Skin epidermis (tissue), 12 donors: ENCODE data around the gene PPP2R3B.

Experiments used
- H3K27ac ChIP-seq, 21 experiments: fragments of 200-600 bp; sonication (generic) in 11 of 21; one replicate each; pipeline ENCODE4 v1.5.0; 2020; ENCODE audit warnings: mild to moderate bottlenecking in 3 of 21, inconsistent platforms in 2 of 21, moderate library complexity in 2 of 21
- H3K4me3 ChIP-seq, 7 experiments: fragments of 200-600 bp; sonication (generic) in 2 of 7; one replicate each; pipeline ENCODE4 v1.5.0; 2020; ENCODE audit warnings: inconsistent platforms in 2 of 7, mild to moderate bottlenecking in 2 of 7, moderate library complexity in 1 of 7

Gene PPP2R3B

GRCh38 chrX:372856-373640 is 13.7 kb downstream of the PPP2R3B start:
- peak overlapping the region in 5 of 7 experiments; percentile 36 to 55 (median 45) for H3K4me3 ChIP-seq
- H3K27ac ChIP-seq, result peak overlapping the region in 1 of 21 experiments; percentile 1

- Histone ChIP-seq H3K4me3 (no peak overlapping the region), H3K27ac (no peak overlapping the region)
These were observed 14.8 kb downstream of the PPP2R3B start for GRCh38 chrX:371907-372306.

GRCh38 chrX:370963-371745 is 15.6 kb downstream of the PPP2R3B start:
- no peak overlapping the region for H3K4me3 ChIP-seq
- no peak overlapping the region for H3K27ac ChIP-seq

GRCh38 chrX:370244-370962 is 16.3 kb downstream of the PPP2R3B start:
- no peak overlapping the region for H3K27ac ChIP-seq
- H3K4me3 ChIP-seq, result no peak overlapping the region

GRCh38 chrX:369563-370101 is 17.1 kb downstream of the PPP2R3B start:
- H3K4me3 ChIP-seq, result no peak overlapping the region

GRCh38 chrX:368811-369562 is 17.7 kb downstream of the PPP2R3B start:
- Histone ChIP-seq H3K27ac (peak overlapping the region in 1 of 21 experiments; percentile 24), H3K4me3 (no peak overlapping the region)

More at GRCh38 chrX:369563-370101, 17.1 kb downstream of the PPP2R3B start:
- no peak overlapping the region for H3K27ac ChIP-seq

- no peak overlapping the region for H3K27ac ChIP-seq
- no peak overlapping the region for H3K4me3 ChIP-seq
These were observed 18.8 kb downstream of the PPP2R3B start for GRCh38 chrX:367866-368265.

- H3K27ac ChIP-seq, result no peak overlapping the region
These were observed 19.4 kb downstream of the PPP2R3B start for GRCh38 chrX:367349-367748.

GRCh38 chrX:363621-364375 is 22.9 kb downstream of the PPP2R3B start:
- Histone ChIP-seq H3K27ac (no peak overlapping the region), H3K4me3 (no peak overlapping the region)

More at GRCh38 chrX:367349-367748, 19.4 kb downstream of the PPP2R3B start:
- no peak overlapping the region for H3K4me3 ChIP-seq

- no peak overlapping the region for H3K4me3 ChIP-seq
- H3K27ac ChIP-seq, result no peak overlapping the region
These were observed 23.6 kb downstream of the PPP2R3B start for GRCh38 chrX:362937-363620.

GRCh38 chrX:362351-362750 is 24.4 kb downstream of the PPP2R3B start:
- Histone ChIP-seq H3K4me3 (no peak overlapping the region), H3K27ac (no peak overlapping the region)

GRCh38 chrX:361231-362145 is 25.2 kb downstream of the PPP2R3B start:
- H3K4me3 ChIP-seq, result no peak overlapping the region
- H3K27ac ChIP-seq, result no peak overlapping the region

- no peak overlapping the region for H3K27ac ChIP-seq
- no peak overlapping the region for H3K4me3 ChIP-seq
These were observed 26.1 kb downstream of the PPP2R3B start for GRCh38 chrX:360496-361150.

GRCh38 chrX:358651-359143 is 28.0 kb downstream of the PPP2R3B start:
- H3K27ac ChIP-seq, result no peak overlapping the region
- no peak overlapping the region for H3K4me3 ChIP-seq

- no peak overlapping the region for H3K27ac ChIP-seq
These were observed 28.8 kb downstream of the PPP2R3B start for GRCh38 chrX:357693-358471.

More at GRCh38 chrX:357693-358471, 28.8 kb downstream of the PPP2R3B start:
- H3K4me3 ChIP-seq, result no peak overlapping the region
